Endothelial cell of umbilical vein (primary cell): ENCODE measurements around the gene ZNF816. TPM values are rescaled to one million over a fixed set of nuclear protein-coding genes. Genes with fewer than 3 reads are reported as not detected.

ENCODE experiments used
- BruUV-seq: library from RNA; stranded (reverse); fragments of 400-500 nt; replicated peaks from 2 replicates; lab custom pipeline; 2021; lab: Mats Ljungman, UMichigan
- CTCF ChIA-PET: fragments of 300-600, 350-600 bp; sonication (Branson Sonifier 250); formaldehyde crosslinking; loops from one replicate; lab custom pipeline; 2021; ENCODE audit warnings: antibody characterized with exemption, inconsistent platforms; lab: Charles Lee
- POLR2A ChIA-PET: fragments of 300-600, 350-600 bp; sonication (Branson Sonifier 250); formaldehyde crosslinking; loops from one replicate; lab custom pipeline; 2021; ENCODE audit warnings: antibody characterized with exemption, inconsistent platforms; lab: Charles Lee
- DNase-seq: peaks from one replicate; pipeline ENCODE4 v3.0.0-alpha.2; 2011; ENCODE audit warnings: low read depth, low spot score
- FAIRE-seq: peaks from 2 replicates; lab custom pipeline; 2011; peaks lifted over from hg19 to GRCh38; lab: Jason Lieb, UNC
- H2AFZ ChIP-seq: 2 replicates; pipeline ENCODE4 v1.6.0; 2012; ENCODE audit warnings: low read depth, low read length, control low read depth, inconsistent platforms
- H3K27ac ChIP-seq: 2 replicates; pipeline ENCODE4 v1.5.1; 2011; ENCODE audit warnings: low read depth, mild to moderate bottlenecking, control low read depth, low read length, moderate library complexity; ENCODE audit not compliant: insufficient read depth
- H3K27me3 ChIP-seq, 2 experiments: 2 replicates each; pipeline versions ENCODE4 v1.6.0 to v1.6.1; 2011; ENCODE audit warnings: low read length in 2 of 2, mixed read lengths in 1 of 2; ENCODE audit not compliant: control insufficient read depth in 2 of 2, insufficient read depth in 2 of 2
- H3K36me3 ChIP-seq, 2 experiments: 2 replicates in 1 of 2; 3 replicates in 1 of 2; pipeline ENCODE4 v1.5.1; 2011; ENCODE audit warnings: low read length in 2 of 2, mild to moderate bottlenecking in 1 of 2, moderate library complexity in 1 of 2; ENCODE audit not compliant: control insufficient read depth in 2 of 2, insufficient read depth in 2 of 2; ENCODE audit errors: extremely low read depth in 1 of 2
- H3K4me1 ChIP-seq: 3 replicates; pipeline ENCODE4 v1.5.1; 2011; ENCODE audit warnings: mild to moderate bottlenecking, low read length; ENCODE audit not compliant: control insufficient read depth, insufficient read depth; ENCODE audit errors: extremely low read depth
- H3K4me2 ChIP-seq: 2 replicates; pipeline ENCODE4 v1.6.1; 2011; ENCODE audit warnings: low read length, control low read depth, mixed read lengths; ENCODE audit not compliant: insufficient read depth
- H3K4me3 ChIP-seq, 3 experiments: fragments of 200-600 bp in 1 of 3; sonication (generic), shearing (Covaris generic) in 1 of 3; replicated peaks in 1 of 3; 2 replicates each; pipeline ENCODE4 v1.5.1; 2011 to 2016; ENCODE audit warnings: control low read depth in 3 of 3, low read length in 3 of 3, mild to moderate bottlenecking in 2 of 3, inconsistent platforms in 1 of 3, low read depth in 1 of 3, moderate library complexity in 1 of 3; ENCODE audit not compliant: insufficient read depth in 1 of 3
- H3K79me2 ChIP-seq: 2 replicates; pipeline ENCODE4 v1.6.0; 2012; ENCODE audit warnings: low read length, inconsistent platforms; ENCODE audit not compliant: control insufficient read depth, insufficient read depth
- H3K9ac ChIP-seq: replicated peaks from 2 replicates; pipeline ENCODE3; 2011; ENCODE audit warnings: low read length, control low read depth; ENCODE audit not compliant: insufficient read depth; ENCODE audit errors: extremely low read depth
- H3K9me1 ChIP-seq: replicated peaks from 3 replicates; pipeline ENCODE4 v1.6.0; 2011; ENCODE audit warnings: mild to moderate bottlenecking, low read length; ENCODE audit not compliant: control insufficient read depth, insufficient read depth; ENCODE audit errors: extremely low read depth
- H3K9me3 ChIP-seq: replicated peaks from 2 replicates; pipeline ENCODE4 v1.5.1; 2012; ENCODE audit warnings: low read length, inconsistent platforms; ENCODE audit not compliant: control insufficient read depth, insufficient read depth
- H4K20me1 ChIP-seq: replicated peaks from 2 replicates; pipeline ENCODE3; 2011; ENCODE audit warnings: mild to moderate bottlenecking, low read length; ENCODE audit not compliant: control insufficient read depth, insufficient read depth; ENCODE audit errors: extremely low read depth
- EZH2 ChIP-seq: IDR thresholded peaks from 2 replicates; pipeline ENCODE4 v1.6.1; 2012; ENCODE audit warnings: borderline replicate concordance, low read depth, mild to moderate bottlenecking, moderate library complexity, low read length, inconsistent platforms; ENCODE audit not compliant: severe bottlenecking
- FOS ChIP-seq: IDR thresholded peaks from 2 replicates; pipeline ENCODE4 v1.6.1; 2011; ENCODE audit warnings: mild to moderate bottlenecking, low read length, moderate library complexity, borderline replicate concordance; ENCODE audit not compliant: insufficient read depth
- GATA2 ChIP-seq: IDR thresholded peaks from 2 replicates; pipeline ENCODE4 v1.7.0; 2011; ENCODE audit warnings: low read depth, mild to moderate bottlenecking, moderate library complexity, mixed read lengths, low read length; ENCODE audit not compliant: insufficient read length, insufficient read depth
- JUN ChIP-seq: IDR thresholded peaks from 2 replicates; pipeline ENCODE4 v1.6.1; 2011; ENCODE audit warnings: borderline replicate concordance, low read depth; ENCODE audit not compliant: insufficient read length, insufficient read depth
- MYC ChIP-seq: IDR thresholded peaks from one replicate; pipeline ENCODE4 v1.6.1; 2011; ENCODE audit warnings: mild to moderate bottlenecking, low read depth, low read length
- POLR2A ChIP-seq: IDR thresholded peaks from 2 replicates; pipeline ENCODE4 v1.6.1; 2012; ENCODE audit warnings: low read depth, mild to moderate bottlenecking, control low read depth, low read length
- POLR2AphosphoS5 ChIP-seq: IDR thresholded peaks from 2 replicates; pipeline ENCODE4 v1.6.1; 2012; ENCODE audit warnings: low read depth, mild to moderate bottlenecking, control low read depth, low read length, moderate library complexity; ENCODE audit not compliant: insufficient read depth
- dilution Hi-C: fragments of 300-500 bp; cut with MboI; formaldehyde crosslinking; loops from one replicate; pipeline ENCODE4 v1.15.0; 2019; ENCODE audit warnings: low sequenced_read_pairs; ENCODE audit not compliant: extremely low pct_ligation_motif_present
- intact Hi-C: fragments of 100-400 bp; cut with micrococcal nuclease; formaldehyde crosslinking; loops from one replicate; pipeline ENCODE4 v1.10.0; 2022
- polyA plus RNA-seq, 4 experiments: library from polyadenylated mRNA; depleted of rRNA in 3 of 4; stranded (reverse) in 3 of 4; unstranded in 1 of 4; fragments of >200 nt; gene quantifications; 2 replicates each; pipeline versions ENCODE4 v1.2.1 to v1.2.3, GENCODE V29; 2011 to 2012; ENCODE audit warnings: missing spikeins in 1 of 4
- total RNA-seq: library from RNA; stranded (reverse); gene quantifications from 2 replicates; pipeline ENCODE4 v1.2.3, GENCODE V29; 2021
- TF ChIP-seq, protein P1 (sequence below), 2 donors: IDR thresholded peaks; 1 replicate in 1 of 2; 2 replicates in 1 of 2; pipeline ENCODE4 v1.5.1; 2011; ENCODE audit warnings: low read length in 2 of 2, mild to moderate bottlenecking in 2 of 2, moderate library complexity in 2 of 2, control low read depth in 1 of 2, inconsistent platforms in 1 of 2, low read depth in 1 of 2; ENCODE audit not compliant: insufficient read depth in 1 of 2; ENCODE audit errors: extremely low read depth in 1 of 2
- TF ChIP-seq, protein P2 (sequence below): IDR thresholded peaks from 2 replicates; pipeline ENCODE4 v1.6.1; 2011; ENCODE audit not compliant: insufficient read depth, insufficient read length

Gene ZNF816
- total and polyA plus RNA-seq, 2 donors (not counting 3 experiments of a cell fraction or from before 2014, with no cell fraction given) = 1.8 to 4.9 TPM

DNA sequence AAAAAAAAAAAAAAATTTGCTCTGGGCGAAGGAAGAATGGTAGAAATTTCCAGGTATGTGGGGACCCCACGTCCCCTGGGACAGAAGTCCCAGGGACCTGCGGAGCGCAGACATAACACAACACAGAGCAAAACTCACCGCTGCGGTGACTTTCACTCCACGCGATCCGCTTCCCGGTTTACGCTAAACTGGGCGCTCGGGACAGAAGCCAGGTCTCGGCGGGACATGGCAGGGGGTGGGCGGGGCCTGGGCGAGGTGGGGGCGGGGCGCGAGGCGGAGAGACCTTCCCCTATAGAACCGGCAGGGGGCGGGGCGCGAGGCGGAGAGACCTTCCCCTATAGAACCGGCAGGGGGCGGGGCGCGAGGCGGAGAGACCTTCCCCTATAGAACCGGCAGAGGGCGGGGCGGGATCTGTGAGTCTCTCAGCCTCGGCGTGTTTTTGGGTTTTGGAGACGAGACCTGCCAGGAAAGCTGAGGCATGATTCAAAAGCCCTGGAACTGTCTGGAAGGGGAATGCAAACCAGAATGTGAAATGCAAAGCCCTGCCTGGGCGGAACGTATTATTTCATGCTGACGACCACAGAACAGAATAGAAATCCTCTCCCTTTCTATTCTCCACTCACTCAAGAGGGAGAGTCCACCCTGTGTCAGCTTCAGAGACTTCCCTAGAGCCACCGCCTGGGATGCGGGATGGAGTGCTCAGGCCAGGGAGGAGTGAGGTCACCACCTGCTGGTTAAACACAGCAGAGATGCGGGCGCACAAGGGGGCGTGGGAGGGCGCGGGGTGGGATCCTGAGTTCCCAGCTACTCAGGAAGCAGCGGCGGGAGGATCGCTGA lies 30.9 kb upstream of the ZNF816 start:
- POLR2A ChIA-PET = no interaction called here

More for the DNA sequence above, 30.9 kb upstream of the ZNF816 start:
- H3K79me2 ChIP-seq = peaks cover 7% of the 10 kb centered on the region
- H4K20me1 ChIP-seq = no peaks in the 10 kb centered on the region
- peak overlapping the region; percentile 81 for H3K27ac ChIP-seq
- peak overlapping the region; percentile 99 for H2AFZ ChIP-seq
- no peaks in the 10 kb centered on the region for H3K27me3 ChIP-seq
- DNase-seq = peak; percentile 76
- H3K4me3 ChIP-seq = peak overlapping the region; percentile 51 to 71 (median 64)
- intact Hi-C loops = loop anchor here (1.0 to 5.0 kb wide), 9 partner anchors 31 to 466 kb away; partner anchors contain the start of genes ZNF160, ZNF611, ZNF808 and ZNF816
- H3K9ac ChIP-seq = peak overlapping the region; percentile 82
- H3K9me3 ChIP-seq = no peaks in the 10 kb centered on the region
- H3K4me2 ChIP-seq = peak overlapping the region; percentile 87
- H3K4me1 ChIP-seq = peaks cover 20% of the 10 kb centered on the region
- CTCF ChIA-PET = interaction anchor here (0.6 to 1.5 kb wide), 10 partner anchors 31 to 245 kb away, joined by 3 to 6 read pairs (median 3); partner anchors contain the start of genes ZNF347 and ZNF816
- TF ChIP-seq, protein P1, sequence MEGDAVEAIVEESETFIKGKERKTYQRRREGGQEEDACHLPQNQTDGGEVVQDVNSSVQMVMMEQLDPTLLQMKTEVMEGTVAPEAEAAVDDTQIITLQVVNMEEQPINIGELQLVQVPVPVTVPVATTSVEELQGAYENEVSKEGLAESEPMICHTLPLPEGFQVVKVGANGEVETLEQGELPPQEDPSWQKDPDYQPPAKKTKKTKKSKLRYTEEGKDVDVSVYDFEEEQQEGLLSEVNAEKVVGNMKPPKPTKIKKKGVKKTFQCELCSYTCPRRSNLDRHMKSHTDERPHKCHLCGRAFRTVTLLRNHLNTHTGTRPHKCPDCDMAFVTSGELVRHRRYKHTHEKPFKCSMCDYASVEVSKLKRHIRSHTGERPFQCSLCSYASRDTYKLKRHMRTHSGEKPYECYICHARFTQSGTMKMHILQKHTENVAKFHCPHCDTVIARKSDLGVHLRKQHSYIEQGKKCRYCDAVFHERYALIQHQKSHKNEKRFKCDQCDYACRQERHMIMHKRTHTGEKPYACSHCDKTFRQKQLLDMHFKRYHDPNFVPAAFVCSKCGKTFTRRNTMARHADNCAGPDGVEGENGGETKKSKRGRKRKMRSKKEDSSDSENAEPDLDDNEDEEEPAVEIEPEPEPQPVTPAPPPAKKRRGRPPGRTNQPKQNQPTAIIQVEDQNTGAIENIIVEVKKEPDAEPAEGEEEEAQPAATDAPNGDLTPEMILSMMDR (IDR thresholded peaks at IDR 0.05; ENCODE audit: extremely low read depth in 1 of 2, insufficient read depth in 1 of 2, low read depth in 1 of 2, low read length in 2 of 2) = peak in 1 of 2 donors; percentile 59
- TF ChIP-seq GATA2 = no peak
- TF ChIP-seq FOS = no peak
- no peak for TF ChIP-seq EZH2
- peak; percentile 69 for TF ChIP-seq POLR2A
- TF ChIP-seq JUN = no peak
- TF ChIP-seq, protein P2, sequence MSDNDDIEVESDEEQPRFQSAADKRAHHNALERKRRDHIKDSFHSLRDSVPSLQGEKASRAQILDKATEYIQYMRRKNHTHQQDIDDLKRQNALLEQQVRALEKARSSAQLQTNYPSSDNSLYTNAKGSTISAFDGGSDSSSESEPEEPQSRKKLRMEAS = no peak
- no peak for TF ChIP-seq MYC
- TF ChIP-seq POLR2AphosphoS5 = peak; percentile 54
- H3K36me3 ChIP-seq = peaks cover 0 to 3% of the 10 kb centered on the region in 2 experiments
- FAIRE-seq = peak; percentile 89
- BruUV-seq = no TSS peak
- dilution Hi-C loops = no loop called here
- no peaks in the 10 kb centered on the region for H3K9me1 ChIP-seq
